Rectal smooth muscle tissue (tissue), 1 donor: Measurements from ENCODE around the gene PFAS.

Experiments
- H3K27ac ChIP-seq: one replicate; pipeline ENCODE4 v1.7.0; 2013; ENCODE audit warnings: low read depth, low read length, inconsistent platforms
- H3K27me3 ChIP-seq: one replicate; pipeline ENCODE4 v1.7.0; 2013; ENCODE audit warnings: low read length; ENCODE audit not compliant: control insufficient read depth, insufficient read depth
- H3K36me3 ChIP-seq: one replicate; pipeline ENCODE4 v1.7.0; 2013; ENCODE audit warnings: low read length; ENCODE audit not compliant: control insufficient read depth, insufficient read depth
- H3K4me1 ChIP-seq: one replicate; pipeline ENCODE4 v1.7.0; 2013; ENCODE audit warnings: low read length; ENCODE audit not compliant: control insufficient read depth, insufficient read depth
- H3K4me3 ChIP-seq: one replicate; pipeline ENCODE4 v1.7.0; 2013; ENCODE audit warnings: low read length
- H3K9ac ChIP-seq: one replicate; pipeline ENCODE4 v1.7.0; 2013; ENCODE audit warnings: low read length

Gene PFAS

GRCh38 chr17:8221663-8222379 lies 27.3 kb upstream of the PFAS start:
- H3K27me3 ChIP-seq: no peaks in the 10 kb centered on the region
- H3K27ac ChIP-seq: peak overlapping the region; percentile 100
- H3K4me1 ChIP-seq: peaks cover 13% of the 10 kb centered on the region
- peak overlapping the region; percentile 92 for H3K4me3 ChIP-seq
- H3K36me3 ChIP-seq: no peaks in the 10 kb centered on the region
- H3K9ac ChIP-seq: peak overlapping the region; percentile 98

DNA sequence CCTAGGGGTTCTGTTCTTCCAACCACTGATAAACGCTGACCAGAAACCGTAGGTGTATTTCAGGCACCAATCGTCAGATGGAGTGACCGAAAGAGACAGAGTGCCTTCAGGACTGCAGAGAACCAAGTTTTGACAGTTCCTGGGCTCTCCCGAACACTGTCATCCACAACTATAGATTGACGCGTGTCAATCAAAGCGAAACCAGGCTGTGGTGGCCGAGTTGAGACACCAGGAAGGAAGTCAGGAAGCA lies 26.8 kb upstream of the PFAS start:
- Histone ChIP-seq H3K9ac (peak overlapping the region; percentile 98), H3K36me3 (no peaks in the 10 kb centered on the region), H3K4me1 (peaks cover 13% of the 10 kb centered on the region), H3K27me3 (no peaks in the 10 kb centered on the region), H3K4me3 (peak overlapping the region; percentile 92), H3K27ac (peak overlapping the region; percentile 100)

DNA sequence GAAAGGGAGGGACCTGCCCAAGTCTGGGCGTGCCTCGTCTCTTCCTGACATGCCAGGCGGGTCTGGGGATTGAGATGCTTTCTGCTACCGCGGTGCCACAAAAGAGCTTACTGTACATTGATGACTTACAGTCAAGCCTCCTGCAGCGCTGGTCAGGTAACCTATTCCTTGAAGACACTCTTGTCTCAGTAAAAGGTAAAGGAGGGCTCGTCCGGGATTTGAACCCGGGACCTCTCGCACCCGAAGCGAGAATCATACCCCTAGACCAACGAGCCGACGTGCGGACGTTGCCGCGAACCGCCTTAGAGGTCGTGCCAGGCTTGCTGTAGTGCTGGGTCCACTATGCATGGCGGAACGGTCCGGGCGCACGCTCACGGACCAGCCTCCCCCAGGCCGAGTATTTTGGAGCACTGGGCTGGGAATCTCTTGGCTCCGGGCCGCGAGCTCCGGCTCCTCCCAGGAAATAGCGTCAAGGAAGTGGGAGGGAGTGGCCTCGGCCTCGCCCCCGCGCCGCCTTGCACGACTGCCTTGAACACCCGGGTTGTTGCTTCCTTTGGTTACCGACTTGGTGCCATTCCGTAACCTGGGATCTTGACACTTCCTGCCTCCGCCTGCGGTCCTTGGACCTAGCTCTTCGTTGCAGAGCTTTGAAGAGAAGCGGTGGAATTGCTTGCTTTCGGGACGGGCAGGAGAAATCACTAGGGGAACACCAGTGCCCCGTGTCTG lies 26.3 kb upstream of the PFAS start:
- Histone ChIP-seq H3K27ac (peak overlapping the region; percentile 100), H3K4me1 (peaks cover 13% of the 10 kb centered on the region), H3K9ac (peak overlapping the region; percentile 98), H3K4me3 (peak overlapping the region; percentile 92), H3K36me3 (peaks cover 4% of the 10 kb centered on the region), H3K27me3 (no peaks in the 10 kb centered on the region)

GRCh38 chr17:8223356-8224126 lies 25.5 kb upstream of the PFAS start:
- Histone ChIP-seq H3K27me3 (no peaks in the 10 kb centered on the region), H3K4me3 (peak overlapping the region; percentile 92), H3K27ac (peak overlapping the region; percentile 100), H3K4me1 (peaks cover 13% of the 10 kb centered on the region), H3K36me3 (peaks cover 12% of the 10 kb centered on the region), H3K9ac (peak overlapping the region; percentile 98)

GRCh38 chr17:8224891-8225812 lies 23.9 kb upstream of the PFAS start:
- peaks cover 25% of the 10 kb centered on the region for H3K36me3 ChIP-seq
- H3K4me3 ChIP-seq: no peak overlapping the region
- H3K27ac ChIP-seq: no peak overlapping the region
- H3K27me3 ChIP-seq: no peaks in the 10 kb centered on the region
- H3K9ac ChIP-seq: no peak overlapping the region
- H3K4me1 ChIP-seq: peaks cover 13% of the 10 kb centered on the region

DNA sequence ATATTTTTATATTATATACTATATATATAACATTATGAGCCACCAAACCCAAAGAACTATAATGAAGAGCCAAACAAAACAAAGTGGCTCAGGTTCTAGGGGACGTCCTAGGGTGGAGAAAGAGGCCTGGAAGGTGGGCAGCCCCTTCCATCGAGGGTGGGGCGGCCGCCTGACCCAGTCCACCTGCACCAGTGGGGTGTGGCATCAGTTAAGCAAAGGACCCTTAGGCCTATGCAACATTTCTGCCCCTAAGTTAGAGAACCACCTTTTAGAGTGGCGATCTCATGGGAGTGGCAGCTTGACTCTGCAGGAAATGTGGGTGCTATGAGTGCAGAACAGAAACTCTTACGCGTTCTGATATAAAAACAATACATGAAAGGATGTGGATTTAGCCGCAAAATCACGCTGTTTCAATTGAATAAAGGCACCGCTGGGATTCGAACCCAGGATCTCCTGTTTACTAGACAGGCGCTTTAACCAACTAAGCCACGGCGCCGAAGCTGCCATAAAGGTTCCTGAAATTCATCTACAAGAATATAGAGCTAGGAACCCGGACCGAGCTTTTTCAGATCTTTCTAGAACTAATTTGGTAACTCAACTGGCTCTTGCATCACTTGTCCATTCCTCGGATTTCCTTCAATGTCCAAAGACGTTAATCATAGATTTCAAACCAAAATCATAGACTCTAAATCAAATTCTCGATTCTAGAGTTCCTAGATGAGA lies 23.1 kb upstream of the PFAS start:
- Histone ChIP-seq H3K4me1 (peaks cover 13% of the 10 kb centered on the region), H3K27ac (peak overlapping the region; percentile 56), H3K4me3 (peak overlapping the region; percentile 49), H3K27me3 (no peaks in the 10 kb centered on the region), H3K9ac (no peak overlapping the region), H3K36me3 (peaks cover 34% of the 10 kb centered on the region)

DNA sequence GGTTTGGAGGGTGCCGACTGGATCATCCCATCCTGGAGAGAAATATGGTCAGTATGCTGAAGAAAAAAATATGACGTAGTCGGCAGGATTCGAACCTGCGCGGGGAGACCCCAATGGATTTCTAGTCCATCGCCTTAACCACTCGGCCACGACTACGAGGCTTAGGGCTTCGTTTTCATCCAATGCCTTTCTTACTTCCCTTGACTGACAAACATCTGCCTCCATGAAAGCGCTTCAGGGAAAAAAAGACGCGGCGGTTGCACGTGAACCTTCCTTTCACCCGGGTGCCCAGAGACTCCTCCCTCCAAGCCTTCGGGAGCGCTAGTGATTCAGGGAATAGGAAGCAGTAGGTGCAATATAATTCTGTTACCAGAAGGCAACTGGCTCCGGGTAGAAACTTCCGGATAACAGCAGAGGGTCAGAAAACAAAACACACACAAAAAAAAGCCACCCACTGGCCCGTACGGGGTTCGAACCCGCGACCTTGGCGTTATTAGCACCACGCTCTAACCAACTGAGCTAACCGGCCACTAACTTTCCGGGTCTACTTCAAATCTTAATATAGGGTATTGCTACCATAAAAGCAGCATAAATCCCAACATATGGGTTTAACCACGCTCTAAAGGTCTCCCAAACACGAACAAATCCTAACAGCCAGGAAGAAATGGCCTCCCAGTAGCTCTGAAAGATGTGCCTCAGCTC lies 22.4 kb upstream of the PFAS start:
- Histone ChIP-seq H3K27ac (peak overlapping the region; percentile 56), H3K4me1 (peaks cover 13% of the 10 kb centered on the region), H3K36me3 (peaks cover 40% of the 10 kb centered on the region), H3K9ac (no peak overlapping the region), H3K4me3 (peak overlapping the region; percentile 49), H3K27me3 (no peaks in the 10 kb centered on the region)

GRCh38 chr17:8227238-8227581 lies 21.9 kb upstream of the PFAS start:
- Histone ChIP-seq H3K27me3 (no peaks in the 10 kb centered on the region), H3K4me1 (peaks cover 12% of the 10 kb centered on the region), H3K27ac (no peak overlapping the region), H3K9ac (no peak overlapping the region), H3K4me3 (peak overlapping the region; percentile 49), H3K36me3 (peaks cover 45% of the 10 kb centered on the region)

DNA sequence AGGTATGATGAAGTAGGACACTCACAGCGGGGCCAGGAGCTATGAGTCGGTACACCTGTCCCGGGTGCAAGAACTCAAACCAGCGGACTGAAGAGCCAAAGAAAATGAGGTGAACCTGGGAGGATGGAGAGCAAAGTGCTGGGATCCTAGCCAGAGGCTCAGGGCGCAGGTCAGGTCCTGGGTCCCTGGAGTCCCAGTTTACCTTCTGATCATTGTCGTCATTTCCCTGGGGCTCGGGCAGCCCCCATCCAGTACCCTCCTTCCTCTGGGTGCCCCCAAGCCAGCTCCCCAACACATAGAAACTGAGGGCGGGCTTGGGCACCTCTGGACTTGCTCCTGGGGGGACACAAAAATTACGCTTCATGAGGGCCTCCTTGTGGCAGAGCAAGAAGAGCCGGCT lies 17.4 kb upstream of the PFAS start:
- H3K4me1 ChIP-seq: no peaks in the 10 kb centered on the region

DNA sequence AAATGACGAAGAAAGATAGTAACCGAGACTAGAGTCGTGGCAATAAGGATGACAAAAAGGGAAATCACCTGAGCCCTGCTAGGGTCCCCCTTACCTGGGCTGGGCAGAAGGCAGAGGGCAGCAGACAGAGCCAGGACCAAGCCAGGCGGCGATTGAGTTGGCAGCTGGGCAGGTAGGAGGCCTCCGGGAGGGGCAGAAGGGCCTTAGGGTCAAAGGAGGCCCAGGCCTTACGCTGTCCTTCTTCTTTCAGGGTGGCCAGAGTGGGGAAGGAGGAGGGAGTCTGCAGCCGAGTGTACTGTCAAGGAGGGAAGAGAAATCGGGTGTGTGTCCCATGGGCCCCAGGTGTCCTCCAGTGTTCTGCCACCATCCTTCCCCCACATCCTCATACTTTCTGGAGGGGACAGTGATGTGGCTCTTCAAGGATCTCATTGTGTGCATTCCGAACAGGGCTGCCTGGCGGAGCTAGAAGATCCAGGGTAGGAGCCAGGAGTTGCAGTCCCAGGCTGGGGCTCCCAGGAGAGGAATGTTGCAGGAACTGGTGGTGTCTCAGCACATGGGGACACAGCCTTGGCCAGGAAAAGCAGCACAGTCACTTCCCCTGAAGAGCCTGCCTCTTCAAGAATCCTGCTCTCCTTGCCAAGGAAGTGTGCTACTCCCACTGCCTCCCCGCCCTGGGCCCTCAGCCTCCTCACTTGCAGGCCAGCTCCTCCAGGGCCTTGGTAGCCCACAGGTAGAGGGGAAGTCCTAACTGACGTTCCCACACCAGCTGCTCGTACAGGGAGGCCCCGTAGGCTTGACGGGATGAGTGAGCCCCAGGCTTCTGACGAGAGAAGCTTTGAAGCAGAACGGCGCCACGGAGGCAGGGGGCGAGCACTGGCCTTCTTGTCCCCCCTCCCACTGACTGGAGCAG lies 14.5 kb upstream of the PFAS start:
- H3K4me3 ChIP-seq: no peak overlapping the region
- peaks cover 63% of the 10 kb centered on the region for H3K36me3 ChIP-seq
- H3K4me1 ChIP-seq: no peaks in the 10 kb centered on the region
- no peak overlapping the region for H3K9ac ChIP-seq
- H3K27me3 ChIP-seq: no peaks in the 10 kb centered on the region
- H3K27ac ChIP-seq: no peak overlapping the region

More for the DNA sequence above, 17.4 kb upstream of the PFAS start:
- Histone ChIP-seq H3K4me3 (no peak overlapping the region), H3K27ac (no peak overlapping the region), H3K27me3 (no peaks in the 10 kb centered on the region), H3K36me3 (peaks cover 71% of the 10 kb centered on the region), H3K9ac (no peak overlapping the region)
